ENCODE results near the gene NAALADL2.
"Not testable (repeated sequence)": the region's sequence is repeated elsewhere in the genome, so short reads cannot be mapped to it uniquely, and the experiment has no call there.

Gene NAALADL2

GRCh38 chr3:175518459-175518858 is 659.3 kb downstream of the NAALADL2 start:
- no peak overlapping the region for H3K4me3 ChIP-seq (ENCODE audit: control insufficient read depth in 1 of 7, extremely low read depth in 1 of 7, insufficient read depth in 4 of 7, low read depth in 2 of 7, low read length in 6 of 7)
- no peaks in the 10 kb centered on the region for H3K4me1 ChIP-seq (ENCODE audit: control extremely low read depth in 1 of 4, control insufficient read depth in 4 of 4, insufficient read depth in 4 of 4, low read length in 3 of 4)
- H3K27ac ChIP-seq (ENCODE audit: insufficient read depth in 1 of 2, low read depth in 1 of 2, low read length in 2 of 2, poor library complexity in 1 of 2, severe bottlenecking in 2 of 2) = no peak overlapping the region
- no peaks in the 10 kb centered on the region for H3K9me3 ChIP-seq (ENCODE audit: control extremely low read depth in 1 of 5, control insufficient read depth in 4 of 5, insufficient read depth in 2 of 5, low read depth in 1 of 5, low read length in 4 of 5)
- peak in 1 of 3 donors; percentile 10 for DNase-seq
- no peaks in the 10 kb centered on the region for H3K27me3 ChIP-seq (replicated peaks in 2 of 5; ENCODE audit: control insufficient read depth in 4 of 5, insufficient read depth in 5 of 5, low read length in 4 of 5)
- ChIA-PET POLR2A (no interaction called here), CTCF (no interaction called here)
- H3K36me3 ChIP-seq (ENCODE audit: control insufficient read depth in 4 of 4, insufficient read depth in 4 of 4, low read length in 3 of 4) = no peaks in the 10 kb centered on the region
- WGBS (ENCODE audit: insufficient coverage) = 92% methylated on average over 2 of the region's 3 CpGs

GRCh38 chr3:175521406-175521805 is 662.3 kb downstream of the NAALADL2 start:
- Histone ChIP-seq H3K27me3 (replicated peaks in 2 of 5; ENCODE audit: control insufficient read depth in 4 of 5, insufficient read depth in 5 of 5, low read length in 4 of 5) (no peaks in the 10 kb centered on the region), H3K9me3 (ENCODE audit: control extremely low read depth in 1 of 5, control insufficient read depth in 4 of 5, insufficient read depth in 2 of 5, low read depth in 1 of 5, low read length in 4 of 5) (no peaks in the 10 kb centered on the region), H3K4me1 (ENCODE audit: control extremely low read depth in 1 of 4, control insufficient read depth in 4 of 4, insufficient read depth in 4 of 4, low read length in 3 of 4) (no peaks in the 10 kb centered on the region), H3K36me3 (ENCODE audit: control insufficient read depth in 4 of 4, insufficient read depth in 4 of 4, low read length in 3 of 4) (no peaks in the 10 kb centered on the region), H3K4me3 (ENCODE audit: control insufficient read depth in 1 of 7, extremely low read depth in 1 of 7, insufficient read depth in 4 of 7, low read depth in 2 of 7, low read length in 6 of 7) (no peak overlapping the region), H3K27ac (ENCODE audit: insufficient read depth in 1 of 2, low read depth in 1 of 2, low read length in 2 of 2, poor library complexity in 1 of 2, severe bottlenecking in 2 of 2) (no peak overlapping the region)
- CTCF ChIA-PET = no interaction called here
- DNase-seq = no peak
- WGBS (ENCODE audit: insufficient coverage) = 100% methylated on average over 3 of the region's 3 CpGs
- POLR2A ChIA-PET = no interaction called here

- Histone ChIP-seq H3K36me3 (ENCODE audit: control insufficient read depth in 4 of 4, insufficient read depth in 4 of 4, low read length in 3 of 4) (no peaks in the 10 kb centered on the region), H3K27ac (ENCODE audit: insufficient read depth in 1 of 2, low read depth in 1 of 2, low read length in 2 of 2, poor library complexity in 1 of 2, severe bottlenecking in 2 of 2) (peak overlapping the region; percentile 67 to 77), H3K27me3 (replicated peaks in 2 of 5; ENCODE audit: control insufficient read depth in 4 of 5, insufficient read depth in 5 of 5, low read length in 4 of 5) (no peaks in the 10 kb centered on the region), H3K4me3 (ENCODE audit: control insufficient read depth in 1 of 7, extremely low read depth in 1 of 7, insufficient read depth in 4 of 7, low read depth in 2 of 7, low read length in 6 of 7) (peak overlapping the region in 6 of 7 experiments; percentile 38 to 76 (median 60)), H3K4me1 (ENCODE audit: control extremely low read depth in 1 of 4, control insufficient read depth in 4 of 4, insufficient read depth in 4 of 4, low read length in 3 of 4) (peaks cover 0 to 6% (median 0%) of the 10 kb centered on the region in 4 experiments), H3K9me3 (ENCODE audit: control extremely low read depth in 1 of 5, control insufficient read depth in 4 of 5, insufficient read depth in 2 of 5, low read depth in 1 of 5, low read length in 4 of 5) (peaks cover 0 to 4% (median 0%) of the 10 kb centered on the region in 5 experiments)
- no CpG with 5 or more reads among the region's 2 CpGs for WGBS (ENCODE audit: insufficient coverage)
- no peak for DNase-seq
- POLR2A ChIA-PET = interaction anchor here (0.6 kb wide), 1 partner anchor 1425 kb away, joined by 3 read pairs; no protein-coding TSS in a partner anchor
- CTCF ChIA-PET = no interaction called here
These were observed 667.1 kb downstream of the NAALADL2 start for GRCh38 chr3:175526191-175526590.

GRCh38 chr3:175526609-175527280 is 667.6 kb downstream of the NAALADL2 start:
- peak overlapping the region in 6 of 7 experiments; percentile 38 to 76 (median 60) for H3K4me3 ChIP-seq (ENCODE audit: control insufficient read depth in 1 of 7, extremely low read depth in 1 of 7, insufficient read depth in 4 of 7, low read depth in 2 of 7, low read length in 6 of 7)
- peak; percentile 22 to 53 (median 43) for DNase-seq
- CTCF ChIA-PET = no interaction called here
- H3K4me1 ChIP-seq (ENCODE audit: control extremely low read depth in 1 of 4, control insufficient read depth in 4 of 4, insufficient read depth in 4 of 4, low read length in 3 of 4) = peaks cover 0 to 6% (median 0%) of the 10 kb centered on the region in 4 experiments
- H3K9me3 ChIP-seq (ENCODE audit: control extremely low read depth in 1 of 5, control insufficient read depth in 4 of 5, insufficient read depth in 2 of 5, low read depth in 1 of 5, low read length in 4 of 5) = peaks cover 0 to 4% (median 0%) of the 10 kb centered on the region in 5 experiments
- peak overlapping the region; percentile 67 to 77 for H3K27ac ChIP-seq (ENCODE audit: insufficient read depth in 1 of 2, low read depth in 1 of 2, low read length in 2 of 2, poor library complexity in 1 of 2, severe bottlenecking in 2 of 2)
- 8% methylated on average over 2 of the region's 4 CpGs for WGBS (ENCODE audit: insufficient coverage)
- H3K27me3 ChIP-seq (replicated peaks in 2 of 5; ENCODE audit: control insufficient read depth in 4 of 5, insufficient read depth in 5 of 5, low read length in 4 of 5) = no peaks in the 10 kb centered on the region
- POLR2A ChIA-PET = no interaction called here
- H3K36me3 ChIP-seq (ENCODE audit: control insufficient read depth in 4 of 4, insufficient read depth in 4 of 4, low read length in 3 of 4) = no peaks in the 10 kb centered on the region

GRCh38 chr3:175528693-175529092 is 669.6 kb downstream of the NAALADL2 start:
- H3K27ac ChIP-seq (ENCODE audit: insufficient read depth in 1 of 2, low read depth in 1 of 2, low read length in 2 of 2, poor library complexity in 1 of 2, severe bottlenecking in 2 of 2); H3K9me3 ChIP-seq (ENCODE audit: control extremely low read depth in 1 of 5, control insufficient read depth in 4 of 5, insufficient read depth in 2 of 5, low read depth in 1 of 5, low read length in 4 of 5); H3K4me3 ChIP-seq (ENCODE audit: control insufficient read depth in 1 of 7, extremely low read depth in 1 of 7, insufficient read depth in 4 of 7, low read depth in 2 of 7, low read length in 6 of 7); H3K27me3 ChIP-seq (replicated peaks in 2 of 5; ENCODE audit: control insufficient read depth in 4 of 5, insufficient read depth in 5 of 5, low read length in 4 of 5); H3K4me1 ChIP-seq (ENCODE audit: control extremely low read depth in 1 of 4, control insufficient read depth in 4 of 4, insufficient read depth in 4 of 4, low read length in 3 of 4); H3K36me3 ChIP-seq (ENCODE audit: control insufficient read depth in 4 of 4, insufficient read depth in 4 of 4, low read length in 3 of 4); DNase-seq; CTCF ChIA-PET; POLR2A ChIA-PET: not testable (repeated sequence)
- 88% methylated on average over 1 of the region's 2 CpGs for WGBS (ENCODE audit: insufficient coverage)

- H3K9me3 ChIP-seq (ENCODE audit: control extremely low read depth in 1 of 5, control insufficient read depth in 4 of 5, insufficient read depth in 2 of 5, low read depth in 1 of 5, low read length in 4 of 5) = no peaks in the 10 kb centered on the region
- ChIA-PET CTCF (no interaction called here), POLR2A (no interaction called here)
- no peak overlapping the region for H3K27ac ChIP-seq (ENCODE audit: insufficient read depth in 1 of 2, low read depth in 1 of 2, low read length in 2 of 2, poor library complexity in 1 of 2, severe bottlenecking in 2 of 2)
- H3K4me3 ChIP-seq (ENCODE audit: control insufficient read depth in 1 of 7, extremely low read depth in 1 of 7, insufficient read depth in 4 of 7, low read depth in 2 of 7, low read length in 6 of 7) = no peak overlapping the region
- H3K27me3 ChIP-seq (replicated peaks in 2 of 5; ENCODE audit: control insufficient read depth in 4 of 5, insufficient read depth in 5 of 5, low read length in 4 of 5) = no peaks in the 10 kb centered on the region
- no peak for DNase-seq
- H3K36me3 ChIP-seq (ENCODE audit: control insufficient read depth in 4 of 4, insufficient read depth in 4 of 4, low read length in 3 of 4) = no peaks in the 10 kb centered on the region
- no CpG with 5 or more reads among the region's 2 CpGs for WGBS (ENCODE audit: insufficient coverage)
- H3K4me1 ChIP-seq (ENCODE audit: control extremely low read depth in 1 of 4, control insufficient read depth in 4 of 4, insufficient read depth in 4 of 4, low read length in 3 of 4) = no peaks in the 10 kb centered on the region
These were observed 676.2 kb downstream of the NAALADL2 start for GRCh38 chr3:175535351-175535750.

GRCh38 chr3:175546115-175546514 is 687.0 kb downstream of the NAALADL2 start:
- 100% methylated on average over 1 of the region's 4 CpGs for WGBS (ENCODE audit: insufficient coverage)
- no peaks in the 10 kb centered on the region for H3K36me3 ChIP-seq (ENCODE audit: control insufficient read depth in 4 of 4, insufficient read depth in 4 of 4, low read length in 3 of 4)
- H3K4me3 ChIP-seq (ENCODE audit: control insufficient read depth in 1 of 7, extremely low read depth in 1 of 7, insufficient read depth in 4 of 7, low read depth in 2 of 7, low read length in 6 of 7) = no peak overlapping the region
- H3K9me3 ChIP-seq (ENCODE audit: control extremely low read depth in 1 of 5, control insufficient read depth in 4 of 5, insufficient read depth in 2 of 5, low read depth in 1 of 5, low read length in 4 of 5) = peaks cover 0 to 3% (median 0%) of the 10 kb centered on the region in 5 experiments
- DNase-seq = no peak
- no peak overlapping the region for H3K27ac ChIP-seq (ENCODE audit: insufficient read depth in 1 of 2, low read depth in 1 of 2, low read length in 2 of 2, poor library complexity in 1 of 2, severe bottlenecking in 2 of 2)
- no peaks in the 10 kb centered on the region for H3K4me1 ChIP-seq (ENCODE audit: control extremely low read depth in 1 of 4, control insufficient read depth in 4 of 4, insufficient read depth in 4 of 4, low read length in 3 of 4)
- H3K27me3 ChIP-seq (replicated peaks in 2 of 5; ENCODE audit: control insufficient read depth in 4 of 5, insufficient read depth in 5 of 5, low read length in 4 of 5) = no peaks in the 10 kb centered on the region
- POLR2A ChIA-PET = no interaction called here
- CTCF ChIA-PET = no interaction called here

Measured in common myeloid progenitor, CD34-positive (primary cell).